Glomerular endothelial cell (primary cell): ENCODE measurements around the gene RARG. TPM values are rescaled to one million over a fixed set of nuclear protein-coding genes. Genes with fewer than 3 reads are reported as not detected.

Experiments used
- DNase-seq: peaks from one replicate; pipeline ENCODE4 v3.0.0-alpha.2; 2011; ENCODE audit warnings: low read depth, low spot score; ENCODE audit errors: extremely low read depth
- total RNA-seq: library from RNA; depleted of rRNA; stranded (reverse); fragments of >200 nt; gene quantifications from 2 replicates; pipeline ENCODE4 v1.2.3, GENCODE V29; 2015

RARG gene
- total RNA-seq, 1 donor from 2014 or later, result 16.7 TPM

DNA sequence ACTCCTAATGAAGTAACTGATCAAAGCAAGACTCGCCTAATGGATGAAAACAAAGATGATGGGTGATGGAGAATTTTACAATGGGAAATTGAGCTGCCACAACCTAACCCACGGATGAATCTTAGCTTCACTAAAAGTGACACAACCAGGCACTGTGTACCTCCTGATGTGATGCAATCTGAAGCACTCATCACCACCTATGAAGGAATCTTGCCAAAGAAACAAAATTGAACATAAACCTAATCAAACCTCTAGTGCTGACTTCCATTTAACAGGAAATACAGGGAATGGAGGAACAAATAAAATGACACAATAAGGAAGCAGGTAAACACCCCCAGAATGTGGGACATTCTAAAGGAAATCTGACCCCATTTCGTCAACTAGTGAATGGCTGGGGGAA is 13.3 kb upstream of the RARG start:
- DNase-seq, result no peak

DNA sequence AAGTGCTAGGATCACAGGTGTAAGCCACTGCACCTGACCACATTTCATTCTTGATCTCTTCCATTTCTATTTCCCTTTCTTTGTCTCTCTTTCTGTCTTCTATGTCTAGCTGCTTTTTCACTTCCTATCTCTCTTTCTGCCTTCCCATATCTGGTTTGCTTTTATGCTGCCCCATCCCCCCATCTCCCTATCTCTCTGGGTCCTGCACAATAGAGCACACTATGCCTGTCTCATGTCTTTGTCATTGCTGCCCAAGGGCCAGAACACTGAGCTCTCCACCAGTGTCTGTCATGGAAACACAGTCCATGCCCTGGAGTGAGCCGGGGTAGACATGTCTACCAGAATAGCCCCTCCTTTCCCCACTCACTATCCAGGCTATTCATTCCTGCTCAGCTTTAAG is 12.3 kb upstream of the RARG start:
- DNase-seq, result no peak

DNA sequence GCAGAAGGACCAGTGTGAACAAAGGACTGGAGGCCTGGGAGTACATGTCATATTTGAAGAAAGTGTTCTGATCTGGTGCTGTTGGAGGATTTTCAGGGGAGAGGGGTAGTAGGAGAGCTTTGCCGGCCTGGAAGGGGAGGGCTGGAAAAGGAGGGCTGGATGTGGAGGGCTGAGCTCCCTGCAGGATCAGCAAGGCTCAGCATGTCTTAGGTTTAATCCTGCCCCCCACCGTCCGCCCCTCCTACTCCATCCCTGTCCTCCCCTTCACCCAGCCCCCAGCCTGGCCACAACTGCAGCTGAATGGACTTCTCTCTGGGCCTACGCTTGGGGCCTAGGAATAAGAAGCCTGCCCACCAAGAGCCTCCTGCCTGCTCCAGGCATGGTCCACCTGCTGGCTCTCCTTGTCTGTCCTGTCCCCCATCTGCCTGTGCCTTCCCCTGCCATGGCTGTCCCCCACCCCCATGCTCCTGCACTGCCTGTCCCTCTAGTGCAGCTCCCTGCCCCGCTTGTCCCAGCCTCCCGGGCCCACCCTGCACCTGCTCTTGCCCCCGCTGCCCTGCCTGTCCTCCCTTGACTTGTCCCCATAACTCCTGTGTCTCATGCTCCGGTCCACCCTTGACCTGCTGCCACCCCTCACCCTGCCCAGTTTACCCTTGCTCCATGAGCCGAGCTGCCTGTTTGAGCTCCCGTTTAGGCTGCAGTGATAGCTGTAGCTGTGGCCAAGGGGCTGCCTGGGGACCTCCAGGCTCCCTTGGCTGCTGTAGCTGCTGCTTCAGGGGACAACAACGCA is 9.8 kb upstream of the RARG start:
- no peak for DNase-seq

DNA sequence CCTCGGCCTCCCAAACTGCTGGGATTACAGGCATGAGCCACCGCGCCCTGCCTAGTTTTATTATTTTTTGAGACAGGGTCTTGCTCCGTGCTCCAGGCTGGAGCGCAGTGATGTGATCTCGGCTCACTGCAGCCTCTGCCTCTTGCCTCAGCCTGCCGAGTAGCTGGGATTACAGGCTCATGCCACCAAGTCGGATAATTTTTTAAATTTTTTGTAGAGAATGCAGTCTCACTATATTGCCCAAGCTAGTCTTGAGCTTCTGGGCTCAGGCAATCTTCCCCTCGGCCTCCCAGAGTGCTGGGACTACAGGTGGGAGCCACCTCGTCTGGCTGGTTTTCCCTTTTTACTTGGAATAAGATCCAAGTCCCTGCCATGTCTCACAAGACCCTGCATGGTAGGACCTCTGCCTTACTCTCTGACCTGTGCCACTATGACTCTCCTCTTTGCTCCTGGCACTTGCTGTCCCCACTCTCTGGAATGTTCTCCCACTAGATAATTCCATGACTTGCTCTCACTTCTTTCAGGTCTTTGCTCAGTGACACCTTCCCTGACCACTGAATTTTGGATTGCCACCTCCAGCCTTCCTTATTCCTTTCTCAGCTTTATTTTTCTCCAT is 7.7 kb upstream of the RARG start:
- DNase-seq, result no peak

- no peak for DNase-seq
Observed at GRCh38 chr12:53236443-53237111, 4.6 kb upstream of the RARG start.

DNA sequence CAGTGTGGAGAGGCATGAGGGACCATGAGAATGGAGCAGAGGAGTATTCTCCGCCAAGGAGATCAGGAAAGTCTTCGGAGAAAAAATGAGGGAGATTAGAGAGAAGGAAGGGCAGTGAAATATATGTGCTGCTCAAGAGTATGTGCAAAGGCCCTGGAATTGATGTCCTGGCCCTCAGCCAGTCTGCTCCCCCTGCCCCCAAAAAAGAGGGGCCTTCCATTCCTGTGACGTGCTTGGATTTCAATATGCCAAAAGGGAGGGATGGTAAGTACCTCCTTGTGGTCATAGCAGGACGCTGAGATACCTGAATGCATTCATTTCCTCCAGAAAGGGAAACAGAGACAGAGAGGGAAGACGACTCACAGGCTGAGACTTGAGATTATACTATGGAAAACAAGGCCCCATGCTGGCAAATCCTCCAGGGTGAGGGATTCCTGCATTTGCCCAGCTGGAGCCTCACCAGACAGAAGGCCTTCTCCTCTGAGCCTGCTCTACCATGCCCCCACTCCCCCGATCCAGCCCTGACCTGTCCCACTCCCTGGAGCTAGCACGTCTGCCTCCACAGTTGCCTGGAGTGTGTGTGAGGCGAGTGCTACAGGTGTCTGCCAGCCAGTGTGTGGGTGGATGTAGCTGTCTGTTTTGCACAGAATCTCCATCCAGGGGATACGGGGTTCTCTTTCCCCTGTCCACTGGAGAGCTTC is 3.9 kb upstream of the RARG start:
- no peak for DNase-seq

DNA sequence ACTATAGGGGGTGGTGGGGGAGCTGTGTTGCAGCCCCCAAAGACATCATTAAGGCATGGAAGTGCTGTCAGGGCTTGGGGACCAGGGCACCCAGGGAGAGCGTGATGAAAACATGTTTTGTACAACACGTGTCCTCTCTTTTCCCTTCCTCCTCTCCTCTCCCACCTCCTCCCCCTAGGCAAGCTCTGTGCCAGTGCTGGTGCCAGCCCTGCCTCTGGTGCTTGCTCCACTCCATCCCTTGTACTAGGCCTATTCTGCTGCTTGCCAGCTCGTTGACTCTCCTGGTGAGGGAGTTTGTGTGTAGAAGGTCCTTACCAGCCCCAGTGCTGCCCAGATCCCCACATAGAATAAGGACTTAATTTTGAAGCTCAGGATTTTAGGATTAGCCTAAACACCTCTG is 3.2 kb upstream of the RARG start:
- no peak for DNase-seq

GRCh38 chr12:53234271-53234914 is 2.4 kb upstream of the RARG start:
- DNase-seq, result no peak

- no peak for DNase-seq
Observed at GRCh38 chr12:53233671-53234121, 1.7 kb upstream of the RARG start.

GRCh38 chr12:53232646-53233461 is 845 bp upstream of the RARG start:
- no peak for DNase-seq

- no peak for DNase-seq
Observed at GRCh38 chr12:53231671-53231920, 413 bp downstream of the RARG start.

DNA sequence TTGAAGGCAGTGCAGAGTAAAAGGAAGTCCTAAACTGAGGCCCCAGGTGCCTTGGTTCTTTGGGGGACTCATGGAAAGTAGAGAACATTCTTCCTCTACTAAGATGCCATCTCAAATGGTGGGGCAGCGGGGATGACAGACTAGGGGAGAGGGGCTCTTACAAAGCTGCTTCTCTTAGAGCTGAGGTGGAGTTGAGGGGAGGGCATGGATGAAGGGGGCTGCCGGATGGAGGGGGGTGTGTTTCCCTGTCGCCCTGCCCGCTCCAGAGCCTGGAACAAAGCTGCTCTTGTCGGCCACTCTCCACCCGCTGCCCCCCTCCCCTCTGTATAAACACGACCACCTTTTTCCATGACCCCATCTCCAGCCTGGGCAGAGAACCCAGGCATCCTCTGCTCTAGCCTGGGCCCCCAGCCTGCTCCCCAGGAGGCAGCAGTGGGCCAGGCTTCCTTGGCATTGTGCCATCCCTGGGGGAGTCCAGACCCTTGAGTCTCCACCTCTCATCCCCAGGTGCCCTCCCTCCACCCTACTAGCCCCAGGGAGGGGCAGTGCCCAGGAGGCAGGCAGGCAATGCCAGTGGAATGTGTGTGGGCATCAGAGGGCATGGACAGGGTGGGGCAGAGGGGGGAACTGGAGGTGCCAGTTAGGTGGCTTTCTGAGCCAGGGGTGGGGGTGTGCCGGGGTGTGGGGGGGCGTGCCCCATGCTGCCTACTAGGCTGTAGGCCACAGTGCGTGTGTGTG is 1.7 kb downstream of the RARG start:
- DNase-seq, result no peak

DNA sequence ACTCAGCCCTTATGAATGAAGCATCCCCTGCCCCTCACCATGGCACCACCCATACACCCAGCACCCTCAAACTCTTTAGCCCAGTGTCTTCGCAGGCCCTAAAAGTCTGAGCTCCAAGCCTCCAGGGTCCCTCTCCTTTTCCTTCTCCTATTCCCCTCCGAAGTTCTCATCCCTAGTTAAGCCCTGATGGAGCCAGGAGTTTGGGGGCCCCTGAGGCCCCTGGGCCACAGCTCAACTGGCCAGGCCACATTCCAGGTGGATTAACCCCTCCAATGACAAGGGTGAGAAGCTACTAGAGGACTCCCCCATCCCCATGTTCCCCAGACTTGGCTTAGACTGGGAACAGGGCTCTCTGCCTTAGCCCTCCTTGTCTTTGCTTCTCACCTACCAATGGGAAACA is 2.6 kb downstream of the RARG start:
- DNase-seq, result no peak

DNA sequence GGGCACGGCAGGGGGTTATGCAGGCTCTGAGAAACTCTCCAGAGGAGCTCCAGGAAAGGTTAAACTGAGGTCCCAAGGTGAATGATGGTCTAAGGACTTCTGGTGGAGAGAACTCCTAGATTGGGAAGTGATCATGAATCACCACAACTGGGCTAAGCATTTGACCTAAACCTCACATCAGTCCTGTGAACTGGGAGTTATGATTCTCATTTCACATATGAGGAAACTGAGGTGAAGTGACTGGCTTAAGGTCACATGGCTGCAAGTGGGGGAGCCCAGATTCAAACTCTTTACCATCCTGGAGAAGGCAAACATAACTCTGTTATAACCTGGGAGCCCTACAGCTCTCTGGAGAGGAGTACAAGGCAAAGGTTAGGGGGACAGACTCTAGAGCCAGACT is 4.2 kb downstream of the RARG start:
- no peak for DNase-seq

DNA sequence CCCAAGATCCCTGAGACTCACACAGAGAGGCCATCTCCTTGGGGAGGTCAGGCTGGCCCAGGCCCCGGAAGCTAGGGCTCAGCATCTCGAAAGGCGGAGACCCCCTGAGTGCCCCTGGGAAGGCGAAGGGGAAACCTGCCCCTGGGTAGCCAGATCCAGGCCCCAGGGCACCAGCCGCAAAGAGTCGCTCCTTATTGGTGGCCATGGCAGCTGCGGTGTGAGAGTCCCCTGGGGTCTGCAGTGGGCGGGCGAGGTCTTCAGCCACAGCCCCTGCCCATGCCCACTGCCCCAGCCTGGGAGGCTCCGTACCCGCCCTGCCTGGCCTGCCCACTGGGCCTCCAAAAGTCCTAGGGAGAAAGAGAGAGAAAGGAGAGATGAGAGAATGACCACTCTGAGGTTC is 4.7 kb downstream of the RARG start:
- DNase-seq, result no peak

DNA sequence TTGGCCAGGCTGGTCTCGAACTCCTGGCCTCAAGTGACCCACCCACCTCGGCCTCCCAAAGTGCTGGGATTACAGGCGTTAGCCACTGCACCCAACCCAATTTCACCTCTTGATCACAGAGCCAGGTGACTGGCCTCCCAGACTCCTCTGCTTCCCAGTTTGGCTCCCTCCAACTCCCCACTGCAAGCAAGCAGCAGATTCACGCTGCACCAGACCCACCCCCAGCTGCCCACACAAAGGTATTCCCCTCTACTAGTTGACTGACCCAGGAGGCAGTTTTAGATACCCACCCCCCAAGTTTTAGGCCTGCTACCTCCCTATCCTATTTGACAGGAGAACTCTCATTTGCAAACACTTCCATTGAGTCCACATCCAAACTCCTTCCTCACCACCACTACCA is 5.2 kb downstream of the RARG start:
- DNase-seq, result no peak

DNA sequence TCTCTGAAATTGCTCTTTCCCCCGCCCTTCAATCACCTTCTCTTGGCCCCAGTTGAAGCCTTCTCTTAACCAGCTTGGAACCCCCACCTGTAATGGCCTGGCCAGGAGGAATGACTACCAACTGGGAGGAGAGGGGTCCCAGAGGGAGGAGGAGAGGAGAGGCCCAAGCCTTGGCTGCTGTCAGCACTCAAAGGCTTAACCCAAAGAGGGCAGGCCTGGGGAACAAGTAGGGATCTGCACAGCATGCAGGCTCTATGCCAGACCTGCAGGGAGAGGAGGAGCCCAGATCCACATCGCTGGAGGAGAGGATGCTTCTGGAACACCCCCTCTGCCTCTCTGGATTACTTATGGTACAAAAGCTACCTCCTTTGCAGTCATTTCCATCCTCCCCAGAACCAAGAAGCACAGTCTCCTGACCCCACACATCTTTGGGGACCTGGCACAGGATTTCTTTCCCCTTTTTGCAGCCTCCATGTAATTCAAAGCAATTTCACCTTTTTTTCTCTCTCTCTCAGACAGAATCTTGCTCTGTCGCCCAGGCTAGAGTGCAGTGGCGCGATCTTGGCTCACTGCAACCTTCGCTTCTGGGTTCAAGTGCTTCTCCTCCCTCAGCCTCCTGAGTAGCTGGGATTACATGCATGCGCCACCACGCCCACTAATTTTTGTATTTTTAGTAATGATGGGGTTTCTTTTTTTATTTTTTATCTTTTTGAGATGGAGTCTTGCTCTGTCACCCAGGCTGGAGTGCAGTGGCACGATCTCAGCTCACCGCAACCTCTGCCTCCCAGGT is 6.2 kb downstream of the RARG start:
- no peak for DNase-seq

DNA sequence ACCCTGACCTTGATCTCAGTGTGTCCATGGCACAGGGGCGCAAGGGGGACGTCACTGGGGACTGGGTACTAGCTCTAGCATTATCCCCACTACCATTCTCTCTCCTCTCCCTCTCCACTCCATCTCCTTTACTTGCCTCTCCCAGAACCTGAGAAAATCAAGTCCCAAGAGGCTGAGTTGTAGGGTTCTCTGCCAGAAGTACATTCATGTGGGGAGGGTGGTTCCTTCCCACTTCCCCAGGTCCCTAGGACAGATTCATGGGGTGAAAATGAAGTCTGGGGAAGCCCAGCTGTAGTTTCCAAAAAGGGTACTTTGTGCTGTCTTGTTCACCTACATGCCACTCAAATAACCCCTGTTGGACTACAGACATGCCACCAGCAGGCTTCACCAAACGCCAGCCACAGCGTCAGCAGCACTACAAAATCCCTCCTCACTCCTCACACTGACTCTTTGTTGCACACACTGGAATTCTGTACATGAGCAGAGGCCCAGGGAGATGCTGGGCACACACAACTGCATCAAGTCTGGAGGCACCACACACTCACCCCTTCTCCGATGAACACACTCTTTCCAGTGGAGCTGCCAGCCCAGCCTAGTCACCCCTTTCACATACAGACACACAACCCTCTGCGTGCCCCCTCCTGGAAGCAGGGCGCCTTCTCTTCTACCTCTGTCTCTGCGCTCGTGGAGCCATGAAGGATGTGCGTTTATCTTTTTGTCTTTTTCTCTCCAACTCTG is 6.9 kb downstream of the RARG start:
- no peak for DNase-seq
